AG04450 (cell line): ENCODE results near the gene RTN4. TPM values are rescaled to one million over a fixed set of nuclear protein-coding genes. Genes with fewer than 3 reads are reported as not detected.
A peak's percentile ranks its signal among the peaks of the same experiment; 100 is the strongest.

Experiments
- CTCF ChIA-PET: fragments of 300-600, 350-600 bp; formaldehyde crosslinking; extraction: SDS; loops from one replicate; lab custom pipeline; 2022; ENCODE audit warnings: antibody characterized with exemption, inconsistent platforms; lab: Charles Lee
- POLR2A ChIA-PET: fragments of 350-600 bp; formaldehyde crosslinking; extraction: SDS; loops from one replicate; lab custom pipeline; 2021; ENCODE audit warnings: antibody characterized with exemption, inconsistent platforms; lab: Yijun Ruan, JAX
- DNase-seq: peaks from one replicate; pipeline ENCODE4 v3.0.0-alpha.2; 2011; ENCODE audit warnings: low read depth, low spot score
- H3K27ac ChIP-seq: one replicate; pipeline ENCODE4 v1.5.1; 2012; ENCODE audit warnings: low read depth, low read length, control low read depth
- H3K27me3 ChIP-seq: one replicate; pipeline ENCODE4 v1.6.0; 2012; ENCODE audit warnings: low read length; ENCODE audit not compliant: control insufficient read depth, insufficient read depth
- H3K4me3 ChIP-seq: 2 replicates; pipeline ENCODE4 v1.5.1; 2011; ENCODE audit warnings: mild to moderate bottlenecking, low read depth, low read length, control low read depth
- H3K9me3 ChIP-seq: 2 replicates; pipeline ENCODE4 v1.5.1; 2012; ENCODE audit warnings: low read length; ENCODE audit not compliant: control insufficient read depth, insufficient read depth
- CTCF ChIP-seq: IDR thresholded peaks from 2 replicates; pipeline ENCODE4 v1.5.1; 2011; ENCODE audit warnings: low read depth, low read length, control low read depth, inconsistent platforms
- polyA plus RNA-seq: library from polyadenylated mRNA; depleted of rRNA; stranded (reverse); fragments of >200 nt; gene quantifications from 2 replicates; pipeline ENCODE4 v1.2.3, GENCODE V29; 2011

RTN4 gene
- polyA plus RNA-seq, 1 experiment: 668 TPM

GRCh38 chr2:55014962-55015939, 35.0 kb downstream of the RTN4 start:
- peak; percentile 61 for TF ChIP-seq CTCF
- peak; percentile 21 for DNase-seq
- Histone ChIP-seq H3K4me3 (no peak overlapping the region), H3K27me3 (no peaks in the 10 kb centered on the region), H3K9me3 (no peaks in the 10 kb centered on the region), H3K27ac (no peak overlapping the region)
- POLR2A ChIA-PET: no interaction called here
- CTCF ChIA-PET: interaction anchor here (0.9 to 3.1 kb wide), 7 partner anchors 10 to 161 kb away, joined by 3 to 39 read pairs (median 4); no protein-coding TSS in a partner anchor

DNA sequence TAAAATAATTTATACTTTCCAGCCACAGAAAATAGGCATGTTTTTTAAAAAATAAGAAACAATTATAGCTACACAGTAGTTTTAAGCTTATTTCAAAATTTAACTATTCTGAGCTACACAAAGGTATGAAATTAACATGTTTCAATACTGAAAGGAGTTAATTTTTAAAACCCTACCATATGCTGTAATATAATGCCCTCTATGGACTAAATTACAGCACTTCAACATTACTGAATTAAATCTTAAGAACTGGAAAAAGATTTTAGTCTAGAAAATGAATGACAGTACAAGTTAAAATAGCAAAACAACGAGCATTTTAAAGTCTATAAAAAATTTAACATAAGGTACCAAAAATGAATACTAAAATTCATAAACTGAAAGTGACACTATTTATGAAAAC, 36.3 kb downstream of the RTN4 start:
- H3K9me3 ChIP-seq: no peaks in the 10 kb centered on the region
- ChIA-PET POLR2A (no interaction called here), CTCF (interaction anchor here (0.7 to 3.1 kb wide), 5 partner anchors 11 to 162 kb away, joined by 3 to 39 read pairs (median 11); no protein-coding TSS in a partner anchor)
- no peak for TF ChIP-seq CTCF
- H3K27ac ChIP-seq: no peak overlapping the region
- DNase-seq: no peak
- no peak overlapping the region for H3K4me3 ChIP-seq
- H3K27me3 ChIP-seq: no peaks in the 10 kb centered on the region

- Histone ChIP-seq H3K4me3 (no peak overlapping the region), H3K27ac (no peak overlapping the region), H3K27me3 (no peaks in the 10 kb centered on the region), H3K9me3 (no peaks in the 10 kb centered on the region)
- ChIA-PET POLR2A (no interaction called here), CTCF (interaction anchor here (0.7 to 3.1 kb wide), 7 partner anchors 10 to 210 kb away, joined by 3 to 39 read pairs (median 5); partner anchors contain the start of gene RTN4)
- no peak for TF ChIP-seq CTCF
- no peak for DNase-seq
Observed at GRCh38 chr2:55012672-55013484, 37.4 kb downstream of the RTN4 start.

DNA sequence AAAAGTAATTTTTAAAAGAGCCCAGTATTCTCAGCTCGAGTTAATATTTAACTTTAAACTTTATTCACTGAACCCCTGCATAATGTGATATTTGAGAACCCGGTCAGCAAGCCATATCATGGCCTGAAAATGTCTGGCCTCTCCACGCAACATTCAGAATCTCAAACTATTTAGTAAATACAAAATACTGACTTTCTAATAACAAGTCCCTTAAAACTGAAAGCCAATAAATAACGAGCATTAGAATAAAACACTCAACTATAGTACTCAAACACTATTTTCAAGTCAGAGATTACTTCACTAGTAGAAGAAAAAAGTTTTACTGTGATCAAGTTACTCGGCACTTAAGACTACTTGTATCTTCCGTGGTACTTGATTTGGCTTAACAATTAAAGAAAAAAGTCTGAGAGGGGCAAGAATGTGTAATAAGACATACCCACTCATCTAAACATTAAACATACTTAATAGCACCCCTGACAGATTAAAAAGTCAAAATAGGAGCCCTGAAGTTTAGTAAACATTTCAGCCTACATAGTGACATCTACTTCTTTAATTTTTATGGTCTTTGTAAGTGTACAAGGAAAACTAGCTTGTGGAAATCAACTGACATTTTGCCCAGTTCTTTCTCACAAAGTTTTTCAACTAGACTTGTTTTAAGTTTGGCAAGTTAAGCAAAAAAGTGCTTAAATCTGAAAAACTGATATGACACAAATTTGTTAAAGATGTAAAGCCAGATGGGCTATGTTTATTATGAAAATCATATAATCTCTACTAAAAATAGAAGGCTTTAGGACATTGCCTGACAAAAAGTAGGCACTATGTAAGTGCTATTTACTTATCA, 38.2 kb downstream of the RTN4 start:
- CTCF ChIA-PET: interaction anchor here (0.6 to 2.9 kb wide), 7 partner anchors 17 to 211 kb away, joined by 3 to 20 read pairs (median 4); partner anchors contain the start of gene RTN4
- Histone ChIP-seq H3K27ac (no peak overlapping the region), H3K27me3 (no peaks in the 10 kb centered on the region), H3K4me3 (no peak overlapping the region), H3K9me3 (no peaks in the 10 kb centered on the region)
- no peak for DNase-seq
- TF ChIP-seq CTCF: no peak
- POLR2A ChIA-PET: interaction anchor here (0.6 kb wide), 1 partner anchor 34 kb away, joined by 3 read pairs; no protein-coding TSS in a partner anchor
